ENCODE results near the gene PCBP3.

Gene PCBP3

DNA sequence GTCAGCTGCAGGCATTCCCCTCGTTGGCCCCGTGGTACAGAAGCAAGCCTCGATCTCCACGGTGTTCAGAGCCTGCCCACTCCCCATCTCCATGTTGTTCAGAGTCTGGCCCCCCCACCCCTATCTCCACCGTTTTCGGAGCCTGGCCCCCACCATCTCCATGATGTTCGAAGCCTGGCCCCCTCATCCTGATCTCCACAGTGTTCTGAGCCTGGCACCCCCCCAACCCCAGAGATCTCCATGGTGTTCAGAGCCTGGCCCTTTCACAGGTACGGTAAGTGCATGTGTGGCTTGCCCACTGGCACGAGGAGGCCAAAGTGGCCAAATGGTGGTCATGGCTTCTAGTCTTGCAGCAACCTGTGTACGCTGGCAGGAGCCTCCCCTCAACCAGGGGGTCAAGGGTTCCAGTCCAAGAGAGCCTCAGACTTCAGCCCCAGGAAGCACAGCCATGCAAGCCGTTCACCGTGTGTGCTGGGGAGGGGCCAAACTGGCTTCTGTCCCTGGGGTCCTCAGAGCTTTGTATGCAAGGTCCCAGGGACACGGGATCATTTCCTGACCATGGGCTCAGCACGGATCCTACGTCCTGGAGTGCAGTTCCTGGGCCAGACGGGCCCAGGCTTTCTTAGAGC is 13.3 kb upstream of the PCBP3 start:
- H4K20me1 ChIP-seq (ENCODE audit: insufficient read depth, low read length) = no peaks in the 10 kb centered on the region
- TF ChIP-seq EZH2 (optimal IDR thresholded peaks at IDR 0.05; ENCODE audit: low read depth, low read length) (no peak), EZH2phosphoT487 (IDR thresholded peaks at IDR 0.05; ENCODE audit: low read length) (no peak)
- TF ChIP-seq, protein P1, sequence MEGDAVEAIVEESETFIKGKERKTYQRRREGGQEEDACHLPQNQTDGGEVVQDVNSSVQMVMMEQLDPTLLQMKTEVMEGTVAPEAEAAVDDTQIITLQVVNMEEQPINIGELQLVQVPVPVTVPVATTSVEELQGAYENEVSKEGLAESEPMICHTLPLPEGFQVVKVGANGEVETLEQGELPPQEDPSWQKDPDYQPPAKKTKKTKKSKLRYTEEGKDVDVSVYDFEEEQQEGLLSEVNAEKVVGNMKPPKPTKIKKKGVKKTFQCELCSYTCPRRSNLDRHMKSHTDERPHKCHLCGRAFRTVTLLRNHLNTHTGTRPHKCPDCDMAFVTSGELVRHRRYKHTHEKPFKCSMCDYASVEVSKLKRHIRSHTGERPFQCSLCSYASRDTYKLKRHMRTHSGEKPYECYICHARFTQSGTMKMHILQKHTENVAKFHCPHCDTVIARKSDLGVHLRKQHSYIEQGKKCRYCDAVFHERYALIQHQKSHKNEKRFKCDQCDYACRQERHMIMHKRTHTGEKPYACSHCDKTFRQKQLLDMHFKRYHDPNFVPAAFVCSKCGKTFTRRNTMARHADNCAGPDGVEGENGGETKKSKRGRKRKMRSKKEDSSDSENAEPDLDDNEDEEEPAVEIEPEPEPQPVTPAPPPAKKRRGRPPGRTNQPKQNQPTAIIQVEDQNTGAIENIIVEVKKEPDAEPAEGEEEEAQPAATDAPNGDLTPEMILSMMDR (IDR thresholded peaks at IDR 0.05; ENCODE audit: low read length) = no peak
- no peak overlapping the region for H3K9ac ChIP-seq (ENCODE audit: low read length)
- H3K36me3 ChIP-seq (replicated peaks; ENCODE audit: insufficient read depth, low read length) = no peaks in the 10 kb centered on the region
- H3K4me1 ChIP-seq (ENCODE audit: low read length) = no peaks in the 10 kb centered on the region
- H3K79me2 ChIP-seq (ENCODE audit: low read length) = no peaks in the 10 kb centered on the region
- H3K9me2 ChIP-seq (replicated peaks; ENCODE audit: insufficient read depth, low read length) = no peaks in the 10 kb centered on the region
- H3K9me3 ChIP-seq (replicated peaks; ENCODE audit: insufficient read depth, low read length) = no peaks in the 10 kb centered on the region
- DNase-seq = no peak
- no peak overlapping the region for H3K27ac ChIP-seq (ENCODE audit: low read length)
- H3K4me2 ChIP-seq (ENCODE audit: low read depth, low read length) = no peak overlapping the region
- no peak overlapping the region for H3K4me3 ChIP-seq (ENCODE audit: low read length)
- H2AFZ ChIP-seq (ENCODE audit: low read length) = no peak overlapping the region
- no peaks in the 10 kb centered on the region for H3F3A ChIP-seq (ENCODE audit: insufficient read depth, low read length)
- peaks cover 57% of the 10 kb centered on the region for H3K27me3 ChIP-seq (replicated peaks; ENCODE audit: insufficient read depth, low read length)

- no peaks in the 10 kb centered on the region for H4K20me1 ChIP-seq (ENCODE audit: insufficient read depth, low read length)
- TF ChIP-seq EZH2 (optimal IDR thresholded peaks at IDR 0.05; ENCODE audit: low read depth, low read length) (no peak), EZH2phosphoT487 (IDR thresholded peaks at IDR 0.05; ENCODE audit: low read length) (no peak)
- TF ChIP-seq, protein P1 (IDR thresholded peaks at IDR 0.05; ENCODE audit: low read length) = no peak
- no peaks in the 10 kb centered on the region for H3K9me2 ChIP-seq (replicated peaks; ENCODE audit: insufficient read depth, low read length)
- H2AFZ ChIP-seq (ENCODE audit: low read length) = no peak overlapping the region
- no peaks in the 10 kb centered on the region for H3K79me2 ChIP-seq (ENCODE audit: low read length)
- H3K27ac ChIP-seq (ENCODE audit: low read length) = no peak overlapping the region
- no peak for DNase-seq
- no peaks in the 10 kb centered on the region for H3K36me3 ChIP-seq (replicated peaks; ENCODE audit: insufficient read depth, low read length)
- no peaks in the 10 kb centered on the region for H3F3A ChIP-seq (ENCODE audit: insufficient read depth, low read length)
- no peak overlapping the region for H3K9ac ChIP-seq (ENCODE audit: low read length)
- H3K4me3 ChIP-seq (ENCODE audit: low read length) = no peak overlapping the region
- H3K27me3 ChIP-seq (replicated peaks; ENCODE audit: insufficient read depth, low read length) = peaks cover 51% of the 10 kb centered on the region
- no peaks in the 10 kb centered on the region for H3K9me3 ChIP-seq (replicated peaks; ENCODE audit: insufficient read depth, low read length)
- no peaks in the 10 kb centered on the region for H3K4me1 ChIP-seq (ENCODE audit: low read length)
- no peak overlapping the region for H3K4me2 ChIP-seq (ENCODE audit: low read depth, low read length)
Observed at GRCh38 chr21:45630876-45631275, 12.6 kb upstream of the PCBP3 start.

GRCh38 chr21:45631540-45631939 is 12.0 kb upstream of the PCBP3 start:
- H3K27me3 ChIP-seq (replicated peaks; ENCODE audit: insufficient read depth, low read length) = peaks cover 51% of the 10 kb centered on the region
- DNase-seq = no peak
- H3K4me3 ChIP-seq (ENCODE audit: low read length) = no peak overlapping the region
- no peaks in the 10 kb centered on the region for H3K36me3 ChIP-seq (replicated peaks; ENCODE audit: insufficient read depth, low read length)
- no peak overlapping the region for H3K9ac ChIP-seq (ENCODE audit: low read length)
- no peaks in the 10 kb centered on the region for H3K9me3 ChIP-seq (replicated peaks; ENCODE audit: insufficient read depth, low read length)
- H2AFZ ChIP-seq (ENCODE audit: low read length) = no peak overlapping the region
- H4K20me1 ChIP-seq (ENCODE audit: insufficient read depth, low read length) = no peaks in the 10 kb centered on the region
- H3K79me2 ChIP-seq (ENCODE audit: low read length) = no peaks in the 10 kb centered on the region
- no peak overlapping the region for H3K27ac ChIP-seq (ENCODE audit: low read length)
- H3F3A ChIP-seq (ENCODE audit: insufficient read depth, low read length) = no peaks in the 10 kb centered on the region
- TF ChIP-seq, protein P1 (IDR thresholded peaks at IDR 0.05; ENCODE audit: low read length) = no peak
- TF ChIP-seq EZH2 (optimal IDR thresholded peaks at IDR 0.05; ENCODE audit: low read depth, low read length) (no peak), EZH2phosphoT487 (IDR thresholded peaks at IDR 0.05; ENCODE audit: low read length) (no peak)
- H3K4me1 ChIP-seq (ENCODE audit: low read length) = no peaks in the 10 kb centered on the region
- no peak overlapping the region for H3K4me2 ChIP-seq (ENCODE audit: low read depth, low read length)
- no peaks in the 10 kb centered on the region for H3K9me2 ChIP-seq (replicated peaks; ENCODE audit: insufficient read depth, low read length)

Measured in MM.1S (cell line).